Activated naive CD4-positive, alpha-beta T cell treated with anti-CD3 and anti-CD28 coated beads, Interleukin-2, amount 50 U/mL, for 72 hours (primary cell): ENCODE results near the gene SLC16A11. TPM values are rescaled to one million over a fixed set of nuclear protein-coding genes. Genes with fewer than 3 reads are reported as not detected.

Source experiments
- total RNA-seq, 2 donors: library from RNA; stranded (reverse); gene quantifications; one replicate each; pipeline ENCODE4 v1.2.3, GENCODE V29; 2022

SLC16A11 gene
- total RNA-seq, 2 donors from 2014 or later, result 0.30 to 1.1 TPM

Other genes starting within 250 kb of the SLC16A11 start
- not detected for gene TEKT1, start 212.4 kb downstream of the SLC16A11 start, total RNA-seq
- not detected for gene ALOX12, start 48.0 kb downstream of the SLC16A11 start, total RNA-seq
- 100 to 1,000 TPM; 127 to 217 TPM for gene RNASEK, start 31.5 kb downstream of the SLC16A11 start, total RNA-seq
- gene BCL6B, start 21.0 kb downstream of the SLC16A11 start, total RNA-seq, result under 1 TPM; 0.59 to 0.86 TPM
- 10 to 100 TPM in 1 of 2 donors, 1 to 10 TPM in 1; 5.0 to 10.5 TPM for gene SLC16A13, start 8.1 kb downstream of the SLC16A11 start, total RNA-seq
- gene CLEC10A, start 36.2 kb upstream of the SLC16A11 start, total RNA-seq, result not detected
- gene ASGR2, start 70.7 kb upstream of the SLC16A11 start, total RNA-seq, result not detected
- 1 to 10 TPM; 2.0 to 3.9 TPM for gene ASGR1, start 135.3 kb upstream of the SLC16A11 start, total RNA-seq
- gene DLG4, start 175.7 kb upstream of the SLC16A11 start, total RNA-seq, result 10 to 100 TPM; 20.1 to 27.1 TPM
- gene ACADVL, start 175.8 kb upstream of the SLC16A11 start, total RNA-seq, result 100 to 1,000 TPM; 360 to 445 TPM
- 10 to 100 TPM; 56.2 to 73.4 TPM for gene DVL2, start 190.4 kb upstream of the SLC16A11 start, total RNA-seq
- gene PHF23, start 195.4 kb upstream of the SLC16A11 start, total RNA-seq, result 10 to 100 TPM; 25.9 to 52.4 TPM
- gene GABARAP, start 198.4 kb upstream of the SLC16A11 start, total RNA-seq, result 100 to 1,000 TPM; 167 to 298 TPM
- gene CTDNEP1, start 207.6 kb upstream of the SLC16A11 start, total RNA-seq, result 100 to 1,000 TPM; 171 to 179 TPM
- 10 to 100 TPM; 45.6 to 62.3 TPM for gene ELP5, start 208.1 kb upstream of the SLC16A11 start, total RNA-seq
- gene CLDN7, start 218.4 kb upstream of the SLC16A11 start, total RNA-seq, result 1 to 10 TPM in 1 of 2 donors, under 1 TPM in 1; 0.55 to 1.5 TPM
- under 1 TPM in 1 of 2 donors, not detected in 1; 0.51 TPM for gene SLC2A4, start 237.6 kb upstream of the SLC16A11 start, total RNA-seq